Kidney (tissue), 22 donors: Measurements from ENCODE around the gene HOXB2. TPM values are rescaled to one million over a fixed set of nuclear protein-coding genes. Genes with fewer than 3 reads are reported as not detected.
A peak's percentile ranks its signal among the peaks of the same experiment; 100 is the strongest.

Experiments used
- DNase-seq, 5 donors: peaks; one replicate each; pipeline ENCODE4 v3.0.0-alpha.2; 2013 to 2020
- FAIRE-seq: peaks from 2 replicates; lab custom pipeline; 2012; peaks lifted over from hg19 to GRCh38; lab: Jason Lieb, UNC
- H3K27ac ChIP-seq, 2 donors: one replicate each; pipeline ENCODE4 v1.7.0; 2013; ENCODE audit warnings: low read depth in 2 of 2, low read length in 2 of 2, inconsistent platforms in 1 of 2
- H3K27me3 ChIP-seq: one replicate; pipeline ENCODE4 v1.7.1; 2013; ENCODE audit warnings: low read length, inconsistent platforms; ENCODE audit not compliant: control insufficient read depth, insufficient read depth
- H3K36me3 ChIP-seq, 3 donors: one replicate each; pipeline versions ENCODE4 v1.7.0 to v1.7.1; 2013; ENCODE audit warnings: low read length in 3 of 3, control low read depth in 1 of 3, inconsistent platforms in 1 of 3; ENCODE audit not compliant: insufficient read depth in 3 of 3, control insufficient read depth in 2 of 3
- H3K4me1 ChIP-seq, 3 donors: one replicate each; pipeline versions ENCODE4 v1.7.0 to v1.7.1; 2013; ENCODE audit warnings: low read length in 3 of 3, inconsistent platforms in 1 of 3, low read depth in 1 of 3; ENCODE audit not compliant: control insufficient read depth in 2 of 3, insufficient read depth in 2 of 3
- H3K4me3 ChIP-seq, 3 donors: one replicate each; pipeline versions ENCODE4 v1.7.0 to v1.8.1; 2013; ENCODE audit warnings: low read length in 3 of 3, control low read depth in 1 of 3, inconsistent platforms in 1 of 3
- H3K9ac ChIP-seq, 3 donors: one replicate each; pipeline versions ENCODE4 v1.7.0 to v1.7.1; 2013; ENCODE audit warnings: low read length in 3 of 3, control low read depth in 1 of 3, inconsistent platforms in 1 of 3
- H3K9me3 ChIP-seq, 3 donors: one replicate each; pipeline versions ENCODE4 v1.7.0 to v1.7.1; 2013; ENCODE audit warnings: low read length in 3 of 3, control low read depth in 1 of 3, inconsistent platforms in 1 of 3; ENCODE audit not compliant: control insufficient read depth in 2 of 3, insufficient read depth in 1 of 3
- intact Hi-C: fragments of 100-400 bp; cut with DNase I; formaldehyde crosslinking; loops from one replicate; pipeline ENCODE4 v1.11.1; 2022
- long read RNA-seq, 10 donors: library from polyadenylated mRNA in 1 of 10; unstranded in 1 of 10; transcript quantifications; one replicate each; pipeline ENCODE4 v2.0.0 and lab custom pipeline, GENCODE V29; 2021 to 2026
- polyA plus RNA-seq: library from polyadenylated mRNA; stranded (reverse); fragments of 350-450 nt; fragmentation: Illumina TruSeq; extraction: RNeasy Lipid Tissue Mini Kit (QIAGEN cat#74804); gene quantifications from one replicate; pipeline ENCODE4 v1.2.3, GENCODE V29; 2014; ENCODE audit warnings: low read depth, low replicate concordance; ENCODE audit not compliant: insufficient read depth
- total RNA-seq: library from RNA; stranded (reverse); fragmentation: NEBNext Ultra II Directional; extraction: Animal tissue kit (Norgen Biotek cat#: 25700); gene quantifications from one replicate; pipeline ENCODE4 v1.2.1, GENCODE V29; 2021
- TF ChIP-seq, protein P1 (sequence below): IDR thresholded peaks from 3 replicates; pipeline ENCODE4 v1.5.1; 2012; ENCODE audit warnings: mild to moderate bottlenecking, moderate library complexity, borderline replicate concordance; ENCODE audit not compliant: insufficient read depth; ENCODE audit errors: extremely low read depth
- donor health status: control.
- donor health status: control.
- donor health status: control.
- donor health status: control.
- donor health status: control.
- donor health status: DM: yes; HTN: yes; CAD: no.
- donor health status: Normal renal cell carcinoma (clear cell type).

Gene HOXB2
- total RNA-seq (61.9 TPM), polyA plus RNA-seq (30.7 TPM)
- long read RNA-seq, donor 1, transcript HOXB2-201 (2 exons, 1,562 nt) = major isoform, 34 of 34 reads
- long read RNA-seq, donor 1, partial matches to known transcripts = 0 of 34 reads
- long read RNA-seq, donor 1, other reads (novel, unspliced or antisense) = 0 of 34 reads
- long read RNA-seq, donor 2, transcript HOXB2-201 (2 exons, 1,562 nt) = major isoform, 26 of 26 reads
- long read RNA-seq, donor 2, partial matches to known transcripts = 0 of 26 reads
- long read RNA-seq, donor 2, other reads (novel, unspliced or antisense) = 0 of 26 reads
- long read RNA-seq, donor 3, transcript HOXB2-201 (2 exons, 1,562 nt) = major isoform, 25 of 25 reads
- long read RNA-seq, donor 3, partial matches to known transcripts = 0 of 25 reads
- long read RNA-seq, donor 3, other reads (novel, unspliced or antisense) = 0 of 25 reads
- long read RNA-seq, donor 4, transcript HOXB2-201 (2 exons, 1,562 nt) = major isoform, 19 of 35 reads
- long read RNA-seq, donor 4, partial matches to known transcripts = 16 of 35 reads
- long read RNA-seq, donor 4, other reads (novel, unspliced or antisense) = 0 of 35 reads
- long read RNA-seq, donor 5 = 0 reads
- long read RNA-seq, donor 6, transcript HOXB2-201 (2 exons, 1,562 nt) = major isoform, 5 of 5 reads
- long read RNA-seq, donor 6, partial matches to known transcripts = 0 of 5 reads
- long read RNA-seq, donor 6, other reads (novel, unspliced or antisense) = 0 of 5 reads
- long read RNA-seq, donor 7, transcript HOXB2-201 (2 exons, 1,562 nt) = major isoform, 17 of 34 reads
- long read RNA-seq, donor 7, partial matches to known transcripts = 0 of 34 reads
- long read RNA-seq, donor 7, other reads (novel, unspliced or antisense) = 17 of 34 reads
- long read RNA-seq, donor 8, transcript HOXB2-201 (2 exons, 1,562 nt) = major isoform, 23 of 23 reads
- long read RNA-seq, donor 8, partial matches to known transcripts = 0 of 23 reads
- long read RNA-seq, donor 8, other reads (novel, unspliced or antisense) = 0 of 23 reads
- long read RNA-seq, donor 9, transcript HOXB2-201 (2 exons, 1,562 nt) = major isoform, 16 of 21 reads
- long read RNA-seq, donor 9, partial matches to known transcripts = 0 of 21 reads
- long read RNA-seq, donor 9, other reads (novel, unspliced or antisense) = 5 of 21 reads
- long read RNA-seq, donor 10, transcript HOXB2-201 (2 exons, 1,562 nt) = major isoform, 16 of 16 reads
- long read RNA-seq, donor 10, partial matches to known transcripts = 0 of 16 reads
- long read RNA-seq, donor 10, other reads (novel, unspliced or antisense) = 0 of 16 reads

DNA sequence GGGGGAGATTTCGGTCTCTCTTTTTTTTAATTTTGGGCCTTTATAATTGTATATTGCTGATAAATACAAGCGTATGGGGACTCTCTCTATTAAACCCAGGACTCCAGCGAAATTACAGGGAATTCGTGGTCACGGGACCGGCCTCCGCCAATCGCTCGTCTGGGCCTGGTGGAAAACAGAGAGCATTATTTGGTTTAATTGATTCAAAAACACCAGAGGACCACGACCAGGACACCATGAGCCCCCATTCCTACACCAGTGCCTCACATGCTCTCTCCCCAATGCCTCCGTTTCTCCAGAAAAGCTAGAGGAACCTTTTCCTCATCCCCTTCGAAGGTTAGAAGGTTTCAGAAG lies at the start of gene HOXB2:
Gene HOXB2, minus strand, starts transcription at position 88 of the 354 bp plus-strand sequence. CDS start 198 bp downstream, outside the sequence.
- Histone ChIP-seq H3K9me3 (no peaks in the 10 kb centered on the region), H3K4me3 (peak within 1 kb of the TSS; percentile 85 to 89 (median 86)), H3K27ac (peak within 1 kb of the TSS; percentile 95 to 96), H3K27me3 (no peaks in the 10 kb centered on the region), H3K4me1 (peaks cover 9 to 32% (median 27%) of the 10 kb centered on the region in 3 donors), H3K36me3 (peaks cover 0 to 3% (median 2%) of the 10 kb centered on the region in 3 donors), H3K9ac (peak within 1 kb of the TSS; percentile 91 to 99 (median 92))
- TF ChIP-seq, protein P1, sequence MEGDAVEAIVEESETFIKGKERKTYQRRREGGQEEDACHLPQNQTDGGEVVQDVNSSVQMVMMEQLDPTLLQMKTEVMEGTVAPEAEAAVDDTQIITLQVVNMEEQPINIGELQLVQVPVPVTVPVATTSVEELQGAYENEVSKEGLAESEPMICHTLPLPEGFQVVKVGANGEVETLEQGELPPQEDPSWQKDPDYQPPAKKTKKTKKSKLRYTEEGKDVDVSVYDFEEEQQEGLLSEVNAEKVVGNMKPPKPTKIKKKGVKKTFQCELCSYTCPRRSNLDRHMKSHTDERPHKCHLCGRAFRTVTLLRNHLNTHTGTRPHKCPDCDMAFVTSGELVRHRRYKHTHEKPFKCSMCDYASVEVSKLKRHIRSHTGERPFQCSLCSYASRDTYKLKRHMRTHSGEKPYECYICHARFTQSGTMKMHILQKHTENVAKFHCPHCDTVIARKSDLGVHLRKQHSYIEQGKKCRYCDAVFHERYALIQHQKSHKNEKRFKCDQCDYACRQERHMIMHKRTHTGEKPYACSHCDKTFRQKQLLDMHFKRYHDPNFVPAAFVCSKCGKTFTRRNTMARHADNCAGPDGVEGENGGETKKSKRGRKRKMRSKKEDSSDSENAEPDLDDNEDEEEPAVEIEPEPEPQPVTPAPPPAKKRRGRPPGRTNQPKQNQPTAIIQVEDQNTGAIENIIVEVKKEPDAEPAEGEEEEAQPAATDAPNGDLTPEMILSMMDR = no peak
- intact Hi-C loops = no loop called here
- FAIRE-seq = no peak
- DNase-seq = peak in 4 of 5 donors; percentile 81 to 89 (median 85)

DNA sequence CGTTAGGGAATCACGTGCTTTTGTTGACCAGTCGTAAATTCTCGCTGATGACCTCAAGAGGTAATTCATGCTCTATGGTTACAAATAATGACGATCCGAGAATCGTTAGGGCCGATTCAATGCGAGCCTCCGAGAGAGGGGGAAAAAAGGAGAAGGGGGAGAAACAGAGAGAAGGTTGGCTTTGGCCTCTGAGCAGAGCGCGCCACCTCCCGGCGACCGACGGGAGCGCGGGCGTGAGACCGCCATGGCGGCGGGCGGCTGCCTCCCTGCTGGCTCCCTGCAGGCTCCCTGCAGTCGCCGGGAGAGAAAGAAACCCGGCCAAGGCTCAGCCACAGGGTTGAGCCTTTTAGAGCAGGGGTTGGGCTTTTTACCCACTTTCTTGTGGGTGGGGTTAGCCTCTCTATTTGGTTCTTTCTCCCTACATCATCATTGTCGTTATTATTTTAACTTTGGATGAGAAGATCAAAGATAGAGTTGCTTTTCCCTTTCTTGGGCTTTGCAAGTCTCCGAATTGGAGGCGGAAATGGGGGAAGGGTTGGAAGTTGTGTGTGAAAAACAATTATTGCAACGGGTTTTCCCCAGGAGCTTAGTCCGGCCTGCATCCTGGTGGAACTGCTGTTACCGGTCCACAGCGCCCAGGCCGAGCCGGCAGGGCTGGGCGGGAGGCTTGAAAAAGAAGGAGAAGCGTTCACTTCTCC lies 49.1 kb upstream of the HOXB2 start:
- Histone ChIP-seq H3K27ac (peak overlapping the region; percentile 88 to 90), H3K9me3 (no peaks in the 10 kb centered on the region), H3K4me3 (peak overlapping the region; percentile 2 to 69 (median 67)), H3K27me3 (no peaks in the 10 kb centered on the region), H3K4me1 (peaks cover 0 to 9% (median 5%) of the 10 kb centered on the region in 3 donors), H3K9ac (peak overlapping the region in 2 of 3 donors; percentile 56 to 61), H3K36me3 (peaks cover 0 to 12% (median 3%) of the 10 kb centered on the region in 3 donors)
- peak; percentile 94 to 97 (median 97) for DNase-seq
- TF ChIP-seq, protein P1 = peak; percentile 89
- intact Hi-C loops = loop anchor here (10.0 kb wide), 1 partner anchor 259 kb away; no protein-coding TSS in a partner anchor
- FAIRE-seq = no peak
